Lower lobe of right lung (tissue), 2 donors: ENCODE results near the gene ACAD8. TPM values are rescaled to one million over a fixed set of nuclear protein-coding genes. Genes with fewer than 3 reads are reported as not detected.

Source experiments
- ATAC-seq, 2 donors: fragments of 200-7000 bp; cut with Tn5 transposase; one replicate each; pipeline ENCODE4 v1.9.1; 2020 to 2022; ENCODE audit warnings: mild to moderate bottlenecking in 2 of 2, moderate library complexity in 2 of 2
- DNase-seq: peaks from one replicate; pipeline ENCODE4 v3.0.0-alpha.2; 2020
- H3K27ac ChIP-seq: fragments of 200-600 bp; one replicate; pipeline ENCODE4 v1.8.0; 2022
- H3K27me3 ChIP-seq: fragments of 200-600 bp; one replicate; pipeline ENCODE4 v1.8.0; 2022; ENCODE audit warnings: low read depth
- H3K36me3 ChIP-seq: fragments of 200-600 bp; one replicate; pipeline ENCODE4 v1.8.0; 2022; ENCODE audit warnings: mild to moderate bottlenecking
- H3K4me1 ChIP-seq: fragments of 200-600 bp; one replicate; pipeline ENCODE4 v1.8.0; 2022
- H3K4me3 ChIP-seq: fragments of 200-600 bp; one replicate; pipeline ENCODE4 v1.8.0; 2022; ENCODE audit warnings: mild to moderate bottlenecking
- H3K9me3 ChIP-seq: fragments of 200-600 bp; one replicate; pipeline ENCODE4 v1.8.0; 2022
- intact Hi-C: fragments of 100-400 bp; cut with DNase I; formaldehyde crosslinking; loops from one replicate; pipeline ENCODE4 v1.11.0; 2022
- total RNA-seq: library from RNA; stranded (reverse); fragmentation: NEBNext Ultra II Directional; extraction: Animal tissue kit (Norgen Biotek cat#: 25700); gene quantifications from one replicate; pipeline ENCODE4 v1.2.1, GENCODE V29; 2021
- TF ChIP-seq, protein P1 (sequence below): fragments of 200-600 bp; IDR thresholded peaks from one replicate; pipeline ENCODE4 v1.8.0; 2022; ENCODE audit warnings: antibody characterized with exemption, mild to moderate bottlenecking
- donor health status: DM: no; HTN: yes; CAD: no; lungs with severe emphysema.

ACAD8 gene
- total RNA-seq, 1 donor from 2014 or later, result 33.9 TPM

DNA sequence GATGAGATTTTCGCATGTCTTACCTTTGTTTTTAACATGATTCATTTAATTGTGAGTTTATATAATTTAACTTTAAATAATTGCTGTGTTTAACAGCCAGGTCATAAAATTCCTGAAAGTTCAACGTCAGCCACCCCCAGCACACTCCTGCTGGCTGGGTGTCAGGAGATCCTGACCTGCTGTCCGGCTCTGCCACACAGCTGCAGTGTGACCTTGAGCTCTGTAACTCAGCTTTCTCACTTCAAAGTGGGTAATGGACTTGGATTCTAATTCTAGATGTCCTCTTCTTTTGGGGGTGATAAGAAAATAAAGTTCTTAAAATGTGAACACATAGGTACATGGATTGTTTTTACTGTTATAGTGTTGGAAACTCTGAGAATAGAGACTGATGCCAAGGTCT is 18.0 kb upstream of the ACAD8 start:
- no peak overlapping the region for H3K27ac ChIP-seq

DNA sequence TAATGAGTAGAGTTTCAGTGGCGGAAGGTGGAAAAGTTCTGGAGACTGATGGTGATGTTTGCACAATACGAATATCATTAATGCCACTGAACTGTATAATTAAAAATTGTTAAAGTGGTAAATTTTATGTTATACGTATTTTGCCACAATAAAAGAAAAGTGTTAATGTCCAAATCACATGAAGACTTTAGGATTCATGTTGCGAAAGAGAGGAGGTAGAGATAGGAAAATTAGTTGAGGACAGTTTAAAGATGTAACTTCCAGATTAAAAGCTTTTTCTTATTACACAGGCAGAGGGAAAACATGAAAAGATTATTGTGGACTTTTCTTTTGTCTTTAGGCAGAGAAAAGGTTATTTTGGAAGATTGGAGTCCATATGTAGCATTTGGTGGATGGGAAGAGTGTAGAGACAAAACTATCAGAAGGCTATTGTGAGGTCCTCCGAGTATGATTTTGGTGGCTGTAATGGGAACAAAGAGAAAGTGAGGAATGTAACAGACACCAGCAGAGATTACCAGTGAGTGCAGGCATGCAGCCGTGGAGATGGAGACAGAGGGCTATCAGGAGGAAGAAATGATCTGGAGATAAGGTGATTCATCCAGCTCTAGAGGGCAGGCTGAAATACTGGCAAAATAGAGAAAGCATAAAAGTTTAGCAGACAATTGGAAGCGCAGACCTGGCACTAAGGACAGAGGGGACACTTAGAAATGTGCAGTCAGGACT is 16.4 kb upstream of the ACAD8 start:
- intact Hi-C loops, result no loop called here
- DNase-seq, result no peak
- TF ChIP-seq, protein P1, sequence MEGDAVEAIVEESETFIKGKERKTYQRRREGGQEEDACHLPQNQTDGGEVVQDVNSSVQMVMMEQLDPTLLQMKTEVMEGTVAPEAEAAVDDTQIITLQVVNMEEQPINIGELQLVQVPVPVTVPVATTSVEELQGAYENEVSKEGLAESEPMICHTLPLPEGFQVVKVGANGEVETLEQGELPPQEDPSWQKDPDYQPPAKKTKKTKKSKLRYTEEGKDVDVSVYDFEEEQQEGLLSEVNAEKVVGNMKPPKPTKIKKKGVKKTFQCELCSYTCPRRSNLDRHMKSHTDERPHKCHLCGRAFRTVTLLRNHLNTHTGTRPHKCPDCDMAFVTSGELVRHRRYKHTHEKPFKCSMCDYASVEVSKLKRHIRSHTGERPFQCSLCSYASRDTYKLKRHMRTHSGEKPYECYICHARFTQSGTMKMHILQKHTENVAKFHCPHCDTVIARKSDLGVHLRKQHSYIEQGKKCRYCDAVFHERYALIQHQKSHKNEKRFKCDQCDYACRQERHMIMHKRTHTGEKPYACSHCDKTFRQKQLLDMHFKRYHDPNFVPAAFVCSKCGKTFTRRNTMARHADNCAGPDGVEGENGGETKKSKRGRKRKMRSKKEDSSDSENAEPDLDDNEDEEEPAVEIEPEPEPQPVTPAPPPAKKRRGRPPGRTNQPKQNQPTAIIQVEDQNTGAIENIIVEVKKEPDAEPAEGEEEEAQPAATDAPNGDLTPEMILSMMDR, result no peak
- ATAC-seq, result no peak
- H3K4me1 ChIP-seq, result peaks cover 12% of the 10 kb centered on the region
- H3K27me3 ChIP-seq, result no peaks in the 10 kb centered on the region
- no peak overlapping the region for H3K4me3 ChIP-seq
- no peak overlapping the region for H3K27ac ChIP-seq
- H3K36me3 ChIP-seq, result peaks cover 76% of the 10 kb centered on the region
- no peaks in the 10 kb centered on the region for H3K9me3 ChIP-seq

More for the DNA sequence above, 18.0 kb upstream of the ACAD8 start:
- DNase-seq (no peak), ATAC-seq (no peak)
- TF ChIP-seq, protein P1, result no peak
- Histone ChIP-seq H3K36me3 (peaks cover 63% of the 10 kb centered on the region), H3K4me1 (peaks cover 28% of the 10 kb centered on the region), H3K27me3 (no peaks in the 10 kb centered on the region), H3K4me3 (no peak overlapping the region), H3K9me3 (no peaks in the 10 kb centered on the region)
- intact Hi-C loops, result no loop called here

DNA sequence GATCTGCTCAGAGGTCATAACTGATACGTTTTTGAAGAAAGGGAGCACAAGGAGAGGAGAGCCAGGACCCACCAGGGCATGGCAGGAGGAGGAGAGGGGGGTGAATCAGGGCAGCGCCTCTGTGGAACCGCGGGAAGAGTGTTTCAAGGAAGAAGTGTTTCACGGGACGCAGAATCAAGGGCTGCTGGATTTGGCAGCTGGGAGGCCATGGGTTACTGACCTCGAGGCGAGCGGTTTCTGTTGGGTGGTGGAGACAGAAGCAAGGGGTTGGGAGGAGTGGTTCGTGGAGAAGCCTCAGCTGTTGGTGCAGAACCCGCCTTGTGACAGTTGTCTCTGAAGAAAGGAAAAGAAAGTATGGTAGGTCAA is 15.8 kb upstream of the ACAD8 start:
- ATAC-seq, result no peak

DNA sequence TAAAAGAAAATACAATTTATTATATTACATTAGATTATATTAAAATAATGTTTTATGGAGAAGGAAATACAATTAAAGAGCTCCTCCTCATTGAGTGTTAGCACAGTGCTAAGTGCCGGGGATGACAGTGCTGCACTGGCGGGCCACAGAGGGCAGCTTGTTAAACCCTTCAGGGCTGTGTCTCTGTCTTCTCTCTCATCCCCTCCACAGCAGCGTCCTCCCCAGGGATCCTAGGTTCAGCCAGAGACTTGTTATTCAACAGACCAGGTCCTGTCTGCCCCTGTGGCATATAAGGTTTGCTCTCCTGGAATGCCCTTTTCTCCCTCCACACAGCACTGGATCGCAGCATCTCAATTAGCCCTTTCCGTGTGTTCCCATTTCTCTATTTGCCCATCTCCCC is 14.4 kb upstream of the ACAD8 start:
- DNase-seq, result no peak
- no peak overlapping the region for H3K27ac ChIP-seq
- H3K9me3 ChIP-seq, result no peaks in the 10 kb centered on the region
- no peak overlapping the region for H3K4me3 ChIP-seq
- no peaks in the 10 kb centered on the region for H3K27me3 ChIP-seq
- intact Hi-C loops, result no loop called here
- ATAC-seq, result no peak
- H3K36me3 ChIP-seq, result peaks cover 94% of the 10 kb centered on the region
- no peaks in the 10 kb centered on the region for H3K4me1 ChIP-seq
- TF ChIP-seq, protein P1, result no peak

More for the DNA sequence above, 15.8 kb upstream of the ACAD8 start:
- intact Hi-C loops, result no loop called here
- H3K27ac ChIP-seq, result no peak overlapping the region
- no peak overlapping the region for H3K4me3 ChIP-seq
- no peaks in the 10 kb centered on the region for H3K9me3 ChIP-seq
- TF ChIP-seq, protein P1, result no peak
- DNase-seq, result no peak
- H3K36me3 ChIP-seq, result peaks cover 82% of the 10 kb centered on the region
- H3K4me1 ChIP-seq, result peaks cover 6% of the 10 kb centered on the region
- no peaks in the 10 kb centered on the region for H3K27me3 ChIP-seq

DNA sequence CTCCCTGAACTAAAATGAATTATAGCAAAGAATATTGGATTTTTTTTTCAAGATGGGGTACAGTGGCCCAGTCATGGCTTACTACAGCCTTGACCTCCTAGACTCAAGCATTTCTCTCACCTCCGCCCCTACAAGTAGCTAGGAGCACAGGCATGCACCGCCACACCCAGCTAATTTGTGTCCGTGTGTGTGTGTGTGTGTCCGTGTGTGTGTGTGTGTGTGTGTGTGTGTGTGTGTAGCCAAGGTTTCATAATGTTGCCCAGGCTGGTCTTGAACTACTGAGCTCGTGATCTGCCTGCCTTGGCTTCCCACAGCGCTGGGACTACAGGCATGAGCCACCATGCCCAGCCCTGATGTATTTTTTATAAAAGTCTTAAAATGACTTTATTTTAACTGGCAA is 12.8 kb upstream of the ACAD8 start:
- TF ChIP-seq, protein P1, result no peak
- ATAC-seq (no peak), DNase-seq (no peak)
- Histone ChIP-seq H3K4me1 (no peaks in the 10 kb centered on the region), H3K36me3 (peaks cover 96% of the 10 kb centered on the region), H3K4me3 (no peak overlapping the region), H3K9me3 (no peaks in the 10 kb centered on the region), H3K27ac (no peak overlapping the region), H3K27me3 (no peaks in the 10 kb centered on the region)
- intact Hi-C loops, result no loop called here
